Left cardiac atrium (tissue), 4 donors: ENCODE results near the gene HSD17B12. TPM values are rescaled to one million over a fixed set of nuclear protein-coding genes. Genes with fewer than 3 reads are reported as not detected.

Experiments
- ATAC-seq, 2 donors: fragments of 200-7000 bp; cut with Tn5 transposase; one replicate each; pipeline ENCODE4 v1.9.1; 2020; ENCODE audit warnings: mild to moderate bottlenecking in 2 of 2, moderate library complexity in 2 of 2
- DNase-seq: peaks from one replicate; pipeline ENCODE4 v3.0.0-alpha.2; 2020
- intact Hi-C, 2 donors: fragments of 100-400 bp; cut with DNase I; formaldehyde crosslinking; loops; one replicate each; pipeline versions ENCODE4 v1.14.1 to v1.15.1; 2022 to 2023
- total RNA-seq, 2 donors: library from RNA; stranded (reverse); fragmentation: NEBNext Ultra II Directional; extraction: Animal tissue kit (Norgen Biotek cat#: 25700); gene quantifications; one replicate each; pipeline ENCODE4 v1.2.1, GENCODE V29; 2021
- donor health status: DM: no; HTN: yes; CAD: no.
- donor health status: DM: no; HTN: yes; CAD: no; lungs with severe emphysema.
- donor health status: DM: yes; HTN: yes; CAD: no.
- donor health status: Dilated cardiomyopathy.

Gene HSD17B12
- total RNA-seq, 2 donors from 2014 or later = 119 to 155 TPM

GRCh38 chr11:43785318-43785717 lies 104.8 kb downstream of the HSD17B12 start:
- ATAC-seq (no peak), DNase-seq (no peak)
- intact Hi-C loops = no loop called here

- no peak for ATAC-seq
- DNase-seq = no peak
- intact Hi-C loops = no loop called here
These were observed 105.5 kb downstream of the HSD17B12 start for GRCh38 chr11:43786016-43786415.

- ATAC-seq (no peak), DNase-seq (no peak)
- intact Hi-C loops = no loop called here
These were observed 107.3 kb downstream of the HSD17B12 start for GRCh38 chr11:43787824-43788223.

GRCh38 chr11:43788421-43788820 lies 107.9 kb downstream of the HSD17B12 start:
- ATAC-seq (peak; percentile 43 to 53), DNase-seq (no peak)
- intact Hi-C loops = no loop called here

- intact Hi-C loops = no loop called here
- ATAC-seq (no peak), DNase-seq (no peak)
These were observed 109.3 kb downstream of the HSD17B12 start for GRCh38 chr11:43789700-43790443.

GRCh38 chr11:43790444-43790794 lies 109.9 kb downstream of the HSD17B12 start:
- intact Hi-C loops = no loop called here
- no peak for DNase-seq
- ATAC-seq = no peak

- intact Hi-C loops = no loop called here
- DNase-seq (no peak), ATAC-seq (no peak)
These were observed 116.8 kb downstream of the HSD17B12 start for GRCh38 chr11:43797337-43797736.

- ATAC-seq (no peak), DNase-seq (no peak)
- intact Hi-C loops = no loop called here
These were observed 117.3 kb downstream of the HSD17B12 start for GRCh38 chr11:43797866-43798265.

- intact Hi-C loops = loop anchor here (10.0 kb wide), 2 partner anchors 218 to 228 kb away; no protein-coding TSS in a partner anchor
- DNase-seq (no peak), ATAC-seq (no peak)
These were observed 122.0 kb downstream of the HSD17B12 start for GRCh38 chr11:43802509-43802908.

GRCh38 chr11:43803766-43804165 lies 123.2 kb downstream of the HSD17B12 start:
- DNase-seq (no peak), ATAC-seq (no peak)
- intact Hi-C loops = loop anchor here (10.0 kb wide), 2 partner anchors 219 to 229 kb away; no protein-coding TSS in a partner anchor

- intact Hi-C loops = loop anchor here (10.0 kb wide), 2 partner anchors 222 to 232 kb away; no protein-coding TSS in a partner anchor
- ATAC-seq = no peak
These were observed 126.4 kb downstream of the HSD17B12 start for GRCh38 chr11:43806976-43807375.

GRCh38 chr11:43810929-43811596 lies 130.5 kb downstream of the HSD17B12 start:
- no peak for DNase-seq
- no peak for ATAC-seq
- intact Hi-C loops = no loop called here

More at GRCh38 chr11:43806976-43807375, 126.4 kb downstream of the HSD17B12 start:
- DNase-seq = no peak

GRCh38 chr11:43812471-43812870 lies 131.9 kb downstream of the HSD17B12 start:
- intact Hi-C loops = no loop called here
- DNase-seq = no peak
- no peak for ATAC-seq

- ATAC-seq = no peak
- no peak for DNase-seq
- intact Hi-C loops = no loop called here
These were observed 137.7 kb downstream of the HSD17B12 start for GRCh38 chr11:43818220-43818619.

- DNase-seq (no peak), ATAC-seq (no peak)
- intact Hi-C loops = no loop called here
These were observed 139.4 kb downstream of the HSD17B12 start for GRCh38 chr11:43819926-43820325.

- DNase-seq = no peak
- no peak for ATAC-seq
- intact Hi-C loops = no loop called here
These were observed 142.8 kb downstream of the HSD17B12 start for GRCh38 chr11:43823316-43823715.

GRCh38 chr11:43823851-43824250 lies 143.3 kb downstream of the HSD17B12 start:
- intact Hi-C loops = no loop called here
- peak in 1 of 2 donors; percentile 68 for ATAC-seq
- no peak for DNase-seq

GRCh38 chr11:43825217-43825816 lies 144.8 kb downstream of the HSD17B12 start:
- DNase-seq = no peak
- ATAC-seq = peak in 1 of 2 donors; percentile 24
- intact Hi-C loops = no loop called here

- DNase-seq = peak; percentile 40
- ATAC-seq = peak in 1 of 2 donors; percentile 98
- intact Hi-C loops = loop anchor here in 1 of 2 donors (10.0 kb wide), 1 partner anchor 186 kb away; no protein-coding TSS in a partner anchor
These were observed 150.4 kb downstream of the HSD17B12 start for GRCh38 chr11:43830928-43831440.

GRCh38 chr11:43832536-43832935 lies 152.0 kb downstream of the HSD17B12 start:
- intact Hi-C loops = loop anchor here in 1 of 2 donors (10.0 kb wide), 1 partner anchor 188 kb away; no protein-coding TSS in a partner anchor
- ATAC-seq (no peak), DNase-seq (no peak)
